H9 (cell line): Measurements from ENCODE around the gene SLC25A36. TPM values are rescaled to one million over a fixed set of nuclear protein-coding genes. Genes with fewer than 3 reads are reported as not detected.
A peak's percentile ranks its signal among the peaks of the same experiment; 100 is the strongest.

Experiments
- DNase-seq: peaks from one replicate; pipeline ENCODE4 v3.0.0-alpha.2; 2017
- H2AFZ ChIP-seq: one replicate; pipeline ENCODE4 v1.6.1; 2013; ENCODE audit warnings: mild to moderate bottlenecking, low read length, control low read depth, moderate library complexity
- H2AK5ac ChIP-seq: 2 replicates; pipeline ENCODE4 v1.6.1; 2013; ENCODE audit warnings: low read length, control low read depth, mixed read lengths; ENCODE audit not compliant: insufficient read length
- H2BK120ac ChIP-seq: one replicate; pipeline ENCODE4 v1.6.1; 2013; ENCODE audit warnings: low read depth, mild to moderate bottlenecking, low read length, control low read depth, inconsistent platforms; ENCODE audit not compliant: poor library complexity, severe bottlenecking
- H2BK12ac ChIP-seq: 2 replicates; pipeline ENCODE4 v1.6.1; 2013; ENCODE audit warnings: low read length, control low read depth, mixed read lengths, low read depth; ENCODE audit not compliant: insufficient read length
- H2BK15ac ChIP-seq: 2 replicates; pipeline ENCODE4 v1.6.1; 2013; ENCODE audit warnings: low read depth, low read length, control low read depth
- H2BK20ac ChIP-seq: one replicate; pipeline ENCODE4 v1.6.1; 2013; ENCODE audit warnings: low read depth, mild to moderate bottlenecking, low read length, control low read depth, inconsistent platforms; ENCODE audit not compliant: poor library complexity, severe bottlenecking
- H2BK5ac ChIP-seq: 2 replicates; pipeline ENCODE4 v1.6.1; 2013; ENCODE audit warnings: low read length, control low read depth, mixed read lengths; ENCODE audit not compliant: insufficient read length
- H3K14ac ChIP-seq: 2 replicates; pipeline ENCODE4 v1.6.1; 2013; ENCODE audit warnings: low read length, control low read depth; ENCODE audit not compliant: insufficient read depth
- H3K18ac ChIP-seq: 2 replicates; pipeline ENCODE4 v1.6.1; 2013; ENCODE audit warnings: low read depth, mild to moderate bottlenecking, mixed read lengths, low read length, control low read depth; ENCODE audit not compliant: insufficient read length
- H3K23ac ChIP-seq: 2 replicates; pipeline ENCODE4 v1.6.1; 2013; ENCODE audit warnings: low read length, control low read depth, mixed read lengths, low read depth; ENCODE audit not compliant: insufficient read length
- H3K23me2 ChIP-seq: 2 replicates; pipeline ENCODE4 v1.6.1; 2013; ENCODE audit warnings: low read depth, mild to moderate bottlenecking, mixed read lengths, low read length, control low read depth; ENCODE audit not compliant: insufficient read length, poor library complexity, severe bottlenecking
- H3K27ac ChIP-seq: 2 replicates; pipeline ENCODE4 v1.5.1; 2013; ENCODE audit warnings: low read length, control low read depth, mixed read lengths, low read depth; ENCODE audit not compliant: insufficient read length
- H3K27me3 ChIP-seq: 2 replicates; pipeline ENCODE4 v1.6.1; 2013; ENCODE audit warnings: low read length, control low read depth, inconsistent platforms; ENCODE audit not compliant: insufficient read depth
- H3K4ac ChIP-seq: 2 replicates; pipeline ENCODE4 v1.6.1; 2013; ENCODE audit warnings: low read depth, mild to moderate bottlenecking, control low read depth, inconsistent platforms, low read length, moderate library complexity
- H3K4me1 ChIP-seq: 2 replicates; pipeline ENCODE4 v1.6.1; 2013; ENCODE audit warnings: low read length, control low read depth, inconsistent platforms; ENCODE audit not compliant: insufficient read depth
- H3K4me2 ChIP-seq: 2 replicates; pipeline ENCODE4 v1.6.1; 2013; ENCODE audit warnings: low read length, control low read depth, mixed read lengths; ENCODE audit not compliant: insufficient read length, insufficient read depth
- H3K56ac ChIP-seq: 2 replicates; pipeline ENCODE4 v1.6.1; 2013; ENCODE audit warnings: low read depth, mild to moderate bottlenecking, mixed read lengths, low read length, control low read depth; ENCODE audit not compliant: insufficient read length
- H3K79me1 ChIP-seq: 2 replicates; pipeline ENCODE4 v1.6.1; 2013; ENCODE audit warnings: low read depth, mild to moderate bottlenecking, moderate library complexity, low read length, control low read depth, inconsistent platforms; ENCODE audit not compliant: insufficient read depth, poor library complexity, severe bottlenecking
- H3K79me2 ChIP-seq: 2 replicates; pipeline ENCODE4 v1.6.1; 2013; ENCODE audit warnings: low read length, control low read depth, inconsistent platforms; ENCODE audit not compliant: insufficient read depth
- H3K9ac ChIP-seq: 2 replicates; pipeline ENCODE4 v1.6.1; 2013; ENCODE audit warnings: low read length, control low read depth, mixed read lengths; ENCODE audit not compliant: insufficient read length; ENCODE audit errors: extremely low read depth
- H3K9me3 ChIP-seq: one replicate; pipeline ENCODE4 v1.6.1; 2013; ENCODE audit warnings: low read depth, low read length, inconsistent platforms; ENCODE audit not compliant: control insufficient read depth
- H3T11ph ChIP-seq: one replicate; pipeline ENCODE4 v1.6.1; 2013; ENCODE audit warnings: mild to moderate bottlenecking, low read length, control low read depth, inconsistent platforms
- H4K20me1 ChIP-seq: one replicate; pipeline ENCODE4 v1.6.1; 2013; ENCODE audit not compliant: control insufficient read depth, insufficient read length, insufficient read depth
- H4K5ac ChIP-seq: 2 replicates; pipeline ENCODE4 v1.6.1; 2013; ENCODE audit warnings: low read depth, mild to moderate bottlenecking, mixed read lengths, low read length, control low read depth; ENCODE audit not compliant: insufficient read length
- H4K8ac ChIP-seq: replicated peaks from 2 replicates; pipeline ENCODE4 v1.6.1; 2013; ENCODE audit warnings: low read length, control low read depth, mixed read lengths, low read depth; ENCODE audit not compliant: insufficient read length
- H4K91ac ChIP-seq: 2 replicates; pipeline ENCODE4 v1.6.1; 2013; ENCODE audit warnings: low read depth, mild to moderate bottlenecking, moderate library complexity, mixed read lengths, low read length, control low read depth; ENCODE audit not compliant: insufficient read length
- H3K27ac Mint-ChIP-seq, 3 experiments: 2 replicates in 2 of 3; 3 replicates in 1 of 3; pipeline ENCODE4 v1.8.0; 2020 to 2021; ENCODE audit warnings: mixed read lengths in 3 of 3, mild to moderate bottlenecking in 1 of 3, moderate library complexity in 1 of 3
- H3K27me3 Mint-ChIP-seq: 2 replicates; pipeline ENCODE4 v1.8.0; 2021; ENCODE audit warnings: low read depth, mild to moderate bottlenecking, moderate library complexity, mixed read lengths
- H3K36me3 Mint-ChIP-seq, 3 experiments: 2 replicates in 2 of 3; 3 replicates in 1 of 3; pipeline ENCODE4 v1.8.0; 2020 to 2021; ENCODE audit warnings: low read depth in 3 of 3, mixed read lengths in 3 of 3; ENCODE audit not compliant: insufficient read depth in 1 of 3
- H3K4me1 Mint-ChIP-seq, 2 experiments: 2 replicates each; pipeline ENCODE4 v1.8.0; 2020; ENCODE audit warnings: mixed read lengths in 2 of 2
- H3K4me3 Mint-ChIP-seq, 2 experiments: 2 replicates in 1 of 2; 3 replicates in 1 of 2; pipeline ENCODE4 v1.8.0; 2020 to 2021; ENCODE audit warnings: mild to moderate bottlenecking in 2 of 2, mixed read lengths in 2 of 2, moderate library complexity in 1 of 2
- H3K9me3 Mint-ChIP-seq, 2 experiments: 2 replicates in 1 of 2; 3 replicates in 1 of 2; pipeline ENCODE4 v1.8.0; 2020; ENCODE audit warnings: mild to moderate bottlenecking in 2 of 2, mixed read lengths in 2 of 2, moderate library complexity in 1 of 2
- WGBS: extraction: QIAGEN DNeasy Blood & Tissue Kit; methylation state at CpG from one replicate; pipeline ENCODE4 v1.1.7; 2013; ENCODE audit warnings: missing lambda C conversion rate, low lambda C conversion rate, mixed read lengths; ENCODE audit not compliant: insufficient read length; ENCODE audit errors: extremely low coverage; 5-methylcytosine and 5-hydroxymethylcytosine counted together
- total RNA-seq: library from RNA; stranded (reverse); gene quantifications from 2 replicates; pipeline ENCODE4 v1.2.1, GENCODE V29; 2021
- TF ChIP-seq, protein P1 (sequence below): fragments of 200-600 bp; sonication (generic); conservative IDR thresholded peaks from 3 replicates; pipeline ENCODE4 v1.8.0; 2021; ENCODE audit warnings: antibody characterized with exemption, mild to moderate bottlenecking

Gene SLC25A36
- total RNA-seq, 1 experiment from 2014 or later = 70.0 TPM

DNA sequence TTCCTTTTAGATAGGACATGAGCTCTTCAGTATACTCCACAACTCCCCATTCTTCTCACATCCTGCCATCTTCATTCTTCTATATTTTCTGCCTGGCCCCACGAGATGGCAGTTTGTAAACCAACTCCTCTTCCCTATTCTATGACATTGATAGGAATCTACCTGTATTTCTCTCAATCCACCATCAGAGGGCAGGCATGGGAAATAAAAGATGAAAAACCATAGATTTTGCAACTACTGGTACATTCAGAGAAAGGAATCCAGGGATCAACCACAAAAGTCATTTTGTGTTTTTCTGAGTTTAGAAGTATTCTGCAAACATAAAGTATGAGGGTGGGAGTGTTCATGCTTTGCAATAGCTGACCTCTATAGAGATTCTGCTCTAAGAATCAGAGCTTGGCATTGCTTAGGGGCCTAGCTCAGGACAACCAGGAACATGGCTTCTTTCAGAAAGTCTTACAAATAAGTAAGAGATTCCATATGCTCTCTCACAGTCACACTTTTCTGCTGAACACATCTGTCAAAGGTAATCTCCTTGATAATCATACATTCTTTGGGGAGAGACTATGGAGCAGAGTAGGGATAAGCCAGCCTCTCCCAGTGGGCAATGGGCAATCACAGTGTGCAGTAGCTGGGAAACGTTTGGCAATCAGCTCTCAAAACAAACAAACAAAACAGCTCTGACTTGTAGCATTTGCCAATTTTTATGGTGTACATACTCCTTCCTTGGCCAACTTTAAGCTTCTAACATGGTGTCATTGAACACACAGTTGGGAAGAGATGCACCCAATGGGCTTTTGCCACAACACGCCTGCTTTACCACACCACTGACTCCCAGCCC lies 43.1 kb upstream of the SLC25A36 start:
- no peak overlapping the region for H3K23ac ChIP-seq
- H3K18ac ChIP-seq = no peak overlapping the region
- no peaks in the 10 kb centered on the region for H3K4me1 ChIP-seq
- no peak overlapping the region for H2AFZ ChIP-seq
- no peak overlapping the region for H3K27ac ChIP-seq
- no peaks in the 10 kb centered on the region for H3K4me1 Mint-ChIP-seq
- H3K27me3 ChIP-seq = no peaks in the 10 kb centered on the region
- no peak overlapping the region for H3K56ac ChIP-seq
- no peak overlapping the region for H4K91ac ChIP-seq
- H3K4ac ChIP-seq = no peak overlapping the region
- no peaks in the 10 kb centered on the region for H4K20me1 ChIP-seq
- H3K9ac ChIP-seq = no peak overlapping the region
- no peaks in the 10 kb centered on the region for H3K9me3 Mint-ChIP-seq
- no CpG with 5 or more reads among the region's 3 CpGs for WGBS
- H4K5ac ChIP-seq = no peak overlapping the region
- no peaks in the 10 kb centered on the region for H3K36me3 Mint-ChIP-seq
- no peak overlapping the region for H2BK20ac ChIP-seq
- H3K27ac Mint-ChIP-seq = no peak overlapping the region
- H3K14ac ChIP-seq = no peak overlapping the region
- no peak overlapping the region for H2AK5ac ChIP-seq
- no peaks in the 10 kb centered on the region for H3K23me2 ChIP-seq
- H3K9me3 ChIP-seq = no peaks in the 10 kb centered on the region
- DNase-seq = no peak
- no peak overlapping the region for H3T11ph ChIP-seq
- H3K27me3 Mint-ChIP-seq = peaks cover 13% of the 10 kb centered on the region
- no peak overlapping the region for H4K8ac ChIP-seq
- no peaks in the 10 kb centered on the region for H3K79me2 ChIP-seq
- TF ChIP-seq, protein P1, sequence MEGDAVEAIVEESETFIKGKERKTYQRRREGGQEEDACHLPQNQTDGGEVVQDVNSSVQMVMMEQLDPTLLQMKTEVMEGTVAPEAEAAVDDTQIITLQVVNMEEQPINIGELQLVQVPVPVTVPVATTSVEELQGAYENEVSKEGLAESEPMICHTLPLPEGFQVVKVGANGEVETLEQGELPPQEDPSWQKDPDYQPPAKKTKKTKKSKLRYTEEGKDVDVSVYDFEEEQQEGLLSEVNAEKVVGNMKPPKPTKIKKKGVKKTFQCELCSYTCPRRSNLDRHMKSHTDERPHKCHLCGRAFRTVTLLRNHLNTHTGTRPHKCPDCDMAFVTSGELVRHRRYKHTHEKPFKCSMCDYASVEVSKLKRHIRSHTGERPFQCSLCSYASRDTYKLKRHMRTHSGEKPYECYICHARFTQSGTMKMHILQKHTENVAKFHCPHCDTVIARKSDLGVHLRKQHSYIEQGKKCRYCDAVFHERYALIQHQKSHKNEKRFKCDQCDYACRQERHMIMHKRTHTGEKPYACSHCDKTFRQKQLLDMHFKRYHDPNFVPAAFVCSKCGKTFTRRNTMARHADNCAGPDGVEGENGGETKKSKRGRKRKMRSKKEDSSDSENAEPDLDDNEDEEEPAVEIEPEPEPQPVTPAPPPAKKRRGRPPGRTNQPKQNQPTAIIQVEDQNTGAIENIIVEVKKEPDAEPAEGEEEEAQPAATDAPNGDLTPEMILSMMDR = peak; percentile 68
- no peak overlapping the region for H2BK5ac ChIP-seq
- H2BK120ac ChIP-seq = no peak overlapping the region
- no peak overlapping the region for H3K4me3 Mint-ChIP-seq
- no peaks in the 10 kb centered on the region for H3K79me1 ChIP-seq
- no peak overlapping the region for H2BK12ac ChIP-seq
- no peak overlapping the region for H2BK15ac ChIP-seq
- H3K4me2 ChIP-seq = no peak overlapping the region
